ENCODE measurements around the gene NNT. TPM values are rescaled to one million over a fixed set of nuclear protein-coding genes. Genes with fewer than 3 reads are reported as not detected.

NNT gene
- total and polyA plus RNA-seq, 2 of the 8 experiments (the other 6 are each of a cell fraction or from before 2014, with no cell fraction given) = 11.0 to 22.2 TPM

GRCh38 chr5:43663916-43664315, 60.9 kb downstream of the NNT start:
- H2BK20ac ChIP-seq (ENCODE audit: low read length) = no peak overlapping the region
- H2BK12ac ChIP-seq (ENCODE audit: low read depth, low read length) = no peak overlapping the region
- DNase-seq (ENCODE audit: low read depth in 1 of 2, low spot score in 2 of 2) (no peak), FAIRE-seq (no peak)
- POLR2A ChIA-PET (ENCODE audit: partially characterized antibody) = no interaction called here
- no peak overlapping the region for H3K56ac ChIP-seq (replicated peaks; ENCODE audit: insufficient read length, low read depth, low read length)
- no peak overlapping the region for H2AFZ ChIP-seq (ENCODE audit: low read length)
- H3K18ac ChIP-seq (ENCODE audit: extremely low read depth, low read length) = no peak overlapping the region
- H3K79me1 ChIP-seq (ENCODE audit: low read depth, low read length) = no peaks in the 10 kb centered on the region
- H3K9me3 ChIP-seq (ENCODE audit: insufficient read depth in 2 of 2, low read depth in 1 of 2, low read length in 1 of 2) = peaks cover 0 to 13% of the 10 kb centered on the region in 2 experiments; a peak in 1 of 4 replicates
- no peak overlapping the region for H3K23ac ChIP-seq (ENCODE audit: insufficient read length)
- peaks cover 0 to 9% (median 2%) of the 10 kb centered on the region in 4 experiments; a peak in 3 of 8 replicates for H3K36me3 ChIP-seq (ENCODE audit: control insufficient read depth in 2 of 4, insufficient read depth in 4 of 4, low read length in 3 of 4)
- TF ChIP-seq ATF2 (IDR thresholded peaks at IDR 0.05; ENCODE audit: low read length) (no peak), BCL11A (IDR thresholded peaks at IDR 0.05; ENCODE audit: low read depth in 2 of 2, low read length in 2 of 2) (no peak), E2F6 (IDR thresholded peaks at IDR 0.05) (no peak)
- H3K4me1 ChIP-seq (replicated peaks in 1 of 4; ENCODE audit: control insufficient read depth in 3 of 4, insufficient read depth in 4 of 4, low read length in 3 of 4) = no peaks in the 10 kb centered on the region
- no peak overlapping the region for H4K91ac ChIP-seq (replicated peaks; ENCODE audit: insufficient read length, low read length)
- no peaks in the 10 kb centered on the region for H3K27me3 ChIP-seq (replicated peaks in 1 of 4; ENCODE audit: control insufficient read depth in 3 of 4, extremely low read depth in 1 of 4, insufficient read depth in 3 of 4, low read length in 3 of 4)
- no peak overlapping the region for H3K4ac ChIP-seq (replicated peaks; ENCODE audit: insufficient read length, low read depth, low read length)
- no peak overlapping the region for H3K9ac ChIP-seq (replicated peaks in 1 of 4; ENCODE audit: extremely low read depth in 1 of 4, low read depth in 3 of 4, low read length in 3 of 4)
- no peak overlapping the region for H2BK5ac ChIP-seq (ENCODE audit: low read depth, low read length)
- no peak overlapping the region for H3K27ac ChIP-seq (ENCODE audit: low read depth, low read length)
- no peak overlapping the region for H4K5ac ChIP-seq (ENCODE audit: insufficient read length, low read depth, low read length)
- no peak overlapping the region for H3K4me3 ChIP-seq (ENCODE audit: extremely low read depth in 1 of 4, insufficient read depth in 2 of 4, low read depth in 3 of 4, low read length in 4 of 4)
- H4K8ac ChIP-seq (ENCODE audit: extremely low read depth, insufficient read depth, low read length) = no peak overlapping the region
- H3K23me2 ChIP-seq (ENCODE audit: low read depth, low read length) = no peaks in the 10 kb centered on the region
- H2BK120ac ChIP-seq (replicated peaks; ENCODE audit: low read depth, low read length) = no peak overlapping the region
- no peak overlapping the region for H2BK15ac ChIP-seq (ENCODE audit: low read length)
- no peak overlapping the region for H3K14ac ChIP-seq (ENCODE audit: insufficient read length)
- no peaks in the 10 kb centered on the region for H4K20me1 ChIP-seq (replicated peaks in 1 of 2; ENCODE audit: control insufficient read depth in 1 of 2, insufficient read depth in 2 of 2, low read length in 2 of 2)
- H2AK5ac ChIP-seq (ENCODE audit: low read depth, low read length) = no peak overlapping the region
- H3K79me2 ChIP-seq (ENCODE audit: control insufficient read depth in 1 of 2, insufficient read depth in 2 of 2, low read length in 2 of 2) = no peaks in the 10 kb centered on the region
- CTCF ChIA-PET (ENCODE audit: partially characterized antibody) = interaction anchor here (1.6 to 2.4 kb wide), 2 partner anchors 32 to 668 kb away, joined by 3 to 8 read pairs; no protein-coding TSS in a partner anchor
- H3K4me2 ChIP-seq (ENCODE audit: insufficient read depth in 1 of 2, low read depth in 2 of 2, low read length in 2 of 2) = no peak overlapping the region
